Measurements from ENCODE around the gene MT1E.

MT1E gene

GRCh38 chr16:56639045-56639444 lies 13.5 kb downstream of the MT1E start:
- no peak for DNase-seq (ENCODE audit: low read depth)
- TF ChIP-seq CTCF (conservative IDR thresholded peaks at IDR 0.05; ENCODE audit: low read depth, low read length), result no peak

GRCh38 chr16:56640076-56640475 lies 14.5 kb downstream of the MT1E start:
- DNase-seq (ENCODE audit: low read depth), result no peak
- no peak for TF ChIP-seq CTCF (conservative IDR thresholded peaks at IDR 0.05; ENCODE audit: low read depth, low read length)
- H3K4me3 ChIP-seq (ENCODE audit: low read length), result no peak overlapping the region

More at GRCh38 chr16:56639045-56639444, 13.5 kb downstream of the MT1E start:
- H3K4me3 ChIP-seq (ENCODE audit: low read length), result no peak overlapping the region

- no peak overlapping the region for H3K4me3 ChIP-seq (ENCODE audit: low read length)
- no peak for TF ChIP-seq CTCF (conservative IDR thresholded peaks at IDR 0.05; ENCODE audit: low read depth, low read length)
- DNase-seq (ENCODE audit: low read depth), result no peak
Measured at GRCh38 chr16:56641166-56641565, 15.6 kb downstream of the MT1E start.

- DNase-seq (ENCODE audit: low read depth), result peak; percentile 23
- peak; percentile 55 for TF ChIP-seq CTCF (conservative IDR thresholded peaks at IDR 0.05; ENCODE audit: low read depth, low read length)
- peak overlapping the region; percentile 32 for H3K4me3 ChIP-seq (ENCODE audit: low read length)
Measured at GRCh38 chr16:56643080-56643778, 17.6 kb downstream of the MT1E start.

- no peak for TF ChIP-seq CTCF (conservative IDR thresholded peaks at IDR 0.05; ENCODE audit: low read depth, low read length)
- peak overlapping the region; percentile 32 for H3K4me3 ChIP-seq (ENCODE audit: low read length)
- no peak for DNase-seq (ENCODE audit: low read depth)
Measured at GRCh38 chr16:56643833-56644232, 18.3 kb downstream of the MT1E start.

- DNase-seq (ENCODE audit: low read depth), result no peak
- TF ChIP-seq CTCF (conservative IDR thresholded peaks at IDR 0.05; ENCODE audit: low read depth, low read length), result no peak
- H3K4me3 ChIP-seq (ENCODE audit: low read length), result no peak overlapping the region
Measured at GRCh38 chr16:56645311-56645710, 19.7 kb downstream of the MT1E start.

GRCh38 chr16:56645838-56646237 lies 20.3 kb downstream of the MT1E start:
- no peak for DNase-seq (ENCODE audit: low read depth)
- no peak overlapping the region for H3K4me3 ChIP-seq (ENCODE audit: low read length)
- no peak for TF ChIP-seq CTCF (conservative IDR thresholded peaks at IDR 0.05; ENCODE audit: low read depth, low read length)

All from retinal pigment epithelial cell (primary cell).